ENCODE results near the gene CT45A10. TPM values are rescaled to one million over a fixed set of nuclear protein-coding genes. Genes with fewer than 3 reads are reported as not detected.

The CT45A10 gene, protein sequence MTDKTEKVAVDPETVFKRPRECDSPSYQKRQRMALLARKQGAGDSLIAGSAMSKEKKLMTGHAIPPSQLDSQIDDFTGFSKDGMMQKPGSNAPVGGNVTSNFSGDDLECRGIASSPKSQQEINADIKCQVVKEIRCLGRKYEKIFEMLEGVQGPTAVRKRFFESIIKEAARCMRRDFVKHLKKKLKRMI
- total RNA-seq, result not detected in 2 replicates

DNA sequence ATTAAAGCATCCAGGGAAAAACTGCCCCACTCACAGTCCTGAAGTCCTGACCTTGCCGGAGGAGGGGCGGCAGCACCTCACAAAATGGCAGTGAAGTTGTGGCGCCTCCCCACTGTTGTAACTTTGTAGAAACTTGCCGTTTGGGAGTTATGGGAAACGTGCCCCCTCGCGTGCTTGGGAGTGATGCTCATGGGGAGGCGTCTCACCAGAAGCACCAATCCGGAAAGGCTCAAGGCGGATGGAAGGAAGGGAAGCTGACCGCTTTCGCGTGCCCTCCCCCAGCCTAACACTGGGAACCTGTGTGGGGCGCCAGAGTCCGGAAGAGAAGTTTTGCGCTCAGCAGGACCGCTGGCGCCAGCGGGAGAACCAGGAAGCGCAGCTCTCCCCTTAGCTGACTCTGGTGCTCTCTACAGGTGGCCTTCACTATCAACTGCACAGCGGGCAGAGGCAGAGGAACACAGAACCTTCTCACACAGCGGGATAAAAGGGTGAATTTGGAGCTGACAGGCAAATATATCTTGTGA, at the start of gene CT45A10, which contains the start of gene SAGE1:
CT45A10 (minus strand) TSS at position 151 of the 524 bp plus-strand sequence. CDS start 8,100 bp downstream, outside the sequence.
SAGE1 (plus strand) TSS at position 423 of the 524 bp plus-strand sequence. CDS start 2,527 bp downstream, outside the sequence.

DNA sequence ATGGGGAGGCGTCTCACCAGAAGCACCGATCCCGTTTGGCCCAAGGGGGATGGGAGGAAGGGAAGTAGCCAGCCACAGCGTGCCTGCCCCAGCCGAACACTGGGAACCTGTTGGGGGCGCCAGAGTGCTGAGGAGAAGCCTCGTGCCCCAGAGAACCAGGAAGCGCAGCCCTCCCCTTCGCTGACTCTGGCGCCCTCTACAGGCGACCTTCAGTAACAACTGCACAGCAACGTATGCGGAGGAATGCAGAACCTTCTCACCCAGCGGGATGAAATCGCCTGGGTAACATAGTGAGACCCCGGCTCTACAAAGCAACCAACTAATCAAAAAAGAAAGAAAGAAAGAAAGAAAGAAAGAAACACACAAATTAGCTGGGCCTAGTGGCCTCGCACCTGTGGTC, 21.5 kb downstream of the CT45A10 start, which contains the start of gene CT45A9:
CT45A9 (minus strand) TSS at position 101 of the 400 bp plus-strand sequence. CDS start 3,751 bp downstream, outside the sequence.

DNA sequence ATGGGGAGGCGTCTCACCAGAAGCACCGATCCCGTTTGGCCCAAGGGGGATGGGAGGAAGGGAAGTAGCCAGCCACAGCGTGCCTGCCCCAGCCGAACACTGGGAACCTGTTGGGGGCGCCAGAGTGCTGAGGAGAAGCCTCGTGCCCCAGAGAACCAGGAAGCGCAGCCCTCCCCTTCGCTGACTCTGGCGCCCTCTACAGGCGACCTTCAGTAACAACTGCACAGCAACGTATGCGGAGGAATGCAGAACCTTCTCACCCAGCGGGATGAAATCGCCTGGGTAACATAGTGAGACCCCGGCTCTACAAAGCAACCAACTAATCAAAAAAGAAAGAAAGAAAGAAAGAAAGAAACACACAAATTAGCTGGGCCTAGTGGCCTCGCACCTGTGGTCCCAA, 38.8 kb downstream of the CT45A10 start, which contains the start of gene CT45A8:
CT45A8 (minus strand) TSS at position 101 of the 400 bp plus-strand sequence. CDS start 3,755 bp downstream, outside the sequence.

DNA sequence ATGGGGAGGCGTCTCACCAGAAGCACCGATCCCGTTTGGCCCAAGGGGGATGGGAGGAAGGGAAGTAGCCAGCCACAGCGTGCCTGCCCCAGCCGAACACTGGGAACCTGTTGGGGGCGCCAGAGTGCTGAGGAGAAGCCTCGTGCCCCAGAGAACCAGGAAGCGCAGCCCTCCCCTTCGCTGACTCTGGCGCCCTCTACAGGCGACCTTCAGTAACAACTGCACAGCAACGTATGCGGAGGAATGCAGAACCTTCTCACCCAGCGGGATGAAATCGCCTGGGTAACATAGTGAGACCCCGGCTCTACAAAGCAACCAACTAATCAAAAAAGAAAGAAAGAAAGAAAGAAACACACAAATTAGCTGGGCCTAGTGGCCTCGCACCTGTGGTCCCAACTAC, 56.1 kb downstream of the CT45A10 start, which contains the start of gene CT45A7:
CT45A7 (minus strand) TSS at position 101 of the 400 bp plus-strand sequence. CDS start 3,747 bp downstream, outside the sequence.

Other genes with a start within 250 kb of the CT45A10 start
- gene CT45A1, start 179.8 kb downstream of the CT45A10 start, total RNA-seq, result not detected in 2 replicates
- gene CT45A3, start 125.3 kb downstream of the CT45A10 start, total RNA-seq, result not detected in 2 replicates
- not detected in 2 replicates for gene CT45A5, start 107.9 kb downstream of the CT45A10 start, total RNA-seq
- gene CT45A6, start 90.7 kb downstream of the CT45A10 start, total RNA-seq, result not detected in 2 replicates
- gene CT45A2, start 73.4 kb downstream of the CT45A10 start, total RNA-seq, result not detected in 2 replicates
- gene CT45A7, start 56.2 kb downstream of the CT45A10 start, total RNA-seq, result not detected in 2 replicates
- not detected in 2 replicates for gene CT45A8, start 38.9 kb downstream of the CT45A10 start, total RNA-seq
- not detected in 2 replicates for gene CT45A9, start 21.6 kb downstream of the CT45A10 start, total RNA-seq
- gene SAGE1, start 272 bp upstream of the CT45A10 start, total RNA-seq, result not detected in 2 replicates
- 20.9 and 22.5 TPM in 2 replicates for gene MMGT1, start 80.5 kb upstream of the CT45A10 start, total RNA-seq
- 15.8 and 20.7 TPM in 2 replicates for gene SLC9A6, start 92.0 kb upstream of the CT45A10 start, total RNA-seq